ENCODE measurements around the gene SPTBN4.

- no peak for TF ChIP-seq CTCF (conservative IDR thresholded peaks at IDR 0.05; ENCODE audit: low read depth, low read length)
- no peak for TF ChIP-seq EZH2 (IDR thresholded peaks at IDR 0.05; ENCODE audit: low read length, unreplicated experiment)
- TF ChIP-seq EZH2phosphoT487 (IDR thresholded peaks at IDR 0.05; ENCODE audit: borderline replicate concordance, low read length), result no peak
Measured at GRCh38 chr19:40550951-40551350, 84.2 kb downstream of the SPTBN4 start.
